Natural killer cell (primary cell): ENCODE data around the gene GFOD1. TPM values are rescaled to one million over a fixed set of nuclear protein-coding genes. Genes with fewer than 3 reads are reported as not detected.
A peak's percentile ranks its signal among the peaks of the same experiment; 100 is the strongest.

Experiments used
- ATAC-seq, 3 donors: fragments of 150-1000 bp in 2 of 3; fragments of 200-7000 bp in 1 of 3; cut with Tn5 transposase; 1 replicate in 1 of 3; 2 replicates in 2 of 3; pipeline ENCODE4 v1.10.0; 2021; ENCODE audit warnings: mild to moderate bottlenecking in 2 of 3, moderate library complexity in 2 of 3
- DNase-seq, 2 donors: peaks; one replicate each; pipeline versions ENCODE4 v3.0.0 to v3.0.0-alpha.2; 2013 to 2021; ENCODE audit warnings: mixed read lengths in 1 of 2
- H3K27ac ChIP-seq: one replicate; pipeline ENCODE4 v1.5.1; 2013; ENCODE audit warnings: mild to moderate bottlenecking, low read length
- H3K27me3 ChIP-seq: one replicate; pipeline ENCODE4 v1.6.1; 2013; ENCODE audit warnings: low read length; ENCODE audit not compliant: control insufficient read depth, insufficient read depth
- H3K36me3 ChIP-seq: one replicate; pipeline ENCODE4 v1.6.1; 2013; ENCODE audit warnings: low read length; ENCODE audit not compliant: control insufficient read depth, insufficient read depth
- H3K4me1 ChIP-seq: one replicate; pipeline ENCODE4 v1.6.1; 2013; ENCODE audit warnings: low read length; ENCODE audit not compliant: control insufficient read depth, insufficient read depth
- H3K4me3 ChIP-seq: one replicate; pipeline ENCODE4 v1.5.1; 2013; ENCODE audit warnings: low read length
- H3K9me3 ChIP-seq: one replicate; pipeline ENCODE4 v1.6.1; 2013; ENCODE audit warnings: low read length; ENCODE audit not compliant: control insufficient read depth, insufficient read depth
- H3K27ac Mint-ChIP-seq, 2 donors: one replicate each; pipeline ENCODE4 v1.8.0; 2022; ENCODE audit warnings: mild to moderate bottlenecking in 2 of 2, mixed read lengths in 2 of 2, moderate library complexity in 1 of 2
- H3K27me3 Mint-ChIP-seq, 2 donors: one replicate each; pipeline ENCODE4 v1.8.0; 2022; ENCODE audit warnings: low read depth in 2 of 2, mixed read lengths in 2 of 2
- H3K36me3 Mint-ChIP-seq: one replicate; pipeline ENCODE4 v1.8.0; 2022; ENCODE audit warnings: mixed read lengths
- H3K4me1 Mint-ChIP-seq, 2 donors: one replicate each; pipeline ENCODE4 v1.8.0; 2022; ENCODE audit warnings: mixed read lengths in 2 of 2
- H3K4me3 Mint-ChIP-seq: one replicate; pipeline ENCODE4 v1.8.0; 2022; ENCODE audit warnings: mild to moderate bottlenecking, moderate library complexity, mixed read lengths
- H3K9me3 Mint-ChIP-seq, 2 donors: one replicate each; pipeline ENCODE4 v1.8.0; 2022; ENCODE audit warnings: mixed read lengths in 2 of 2
- CTCF ChIP-seq: fragments of 200-600 bp; IDR thresholded peaks from one replicate; pipeline ENCODE4 v1.8.0; 2022; ENCODE audit warnings: antibody characterized with exemption
- WGBS: methylation state at CpG from one replicate; pipeline ENCODE4 v1.1.7; 2013; ENCODE audit warnings: missing lambda C conversion rate; ENCODE audit not compliant: insufficient coverage; 5-methylcytosine and 5-hydroxymethylcytosine counted together
- intact Hi-C: fragments of 100-400 bp; cut with micrococcal nuclease; formaldehyde crosslinking; loops from one replicate; pipeline ENCODE4 v1.14.2; 2022
- total RNA-seq, 4 donors: library from RNA; stranded (reverse); fragments of 120-200 nt in 1 of 4; gene quantifications; one replicate each; pipeline versions ENCODE4 v1.2.3 to v1.2.4, GENCODE V29; 2013 to 2022

GFOD1 gene
- total RNA-seq, 3 donors from 2014 or later (not counting 1 experiment from before 2014, with no cell fraction given): 59.7 to 74.5 (median 71.2) TPM

GRCh38 chr6:13367396-13367795 lies 120.0 kb downstream of the GFOD1 start:
- H3K36me3 Mint-ChIP-seq: no peaks in the 10 kb centered on the region
- 76% methylated on average over 3 of the region's 3 CpGs for WGBS
- no peaks in the 10 kb centered on the region for H3K9me3 Mint-ChIP-seq
- intact Hi-C loops: no loop called here
- no peak for TF ChIP-seq CTCF
- H3K27ac Mint-ChIP-seq: peak overlapping the region; percentile 27 to 62
- H3K4me3 Mint-ChIP-seq: no peak overlapping the region
- H3K27me3 ChIP-seq: no peaks in the 10 kb centered on the region
- no peak overlapping the region for H3K4me3 ChIP-seq
- no peaks in the 10 kb centered on the region for H3K27me3 Mint-ChIP-seq
- H3K36me3 ChIP-seq: peaks cover 23% of the 10 kb centered on the region
- no peak overlapping the region for H3K27ac ChIP-seq
- no peak for ATAC-seq
- no peaks in the 10 kb centered on the region for H3K9me3 ChIP-seq
- DNase-seq: no peak
- peaks cover 36 to 39% of the 10 kb centered on the region in 2 donors for H3K4me1 Mint-ChIP-seq
- H3K4me1 ChIP-seq: no peaks in the 10 kb centered on the region

GRCh38 chr6:13365320-13365719 lies 122.1 kb downstream of the GFOD1 start:
- Mint-ChIP-seq H3K4me1 (peaks cover 31 to 35% of the 10 kb centered on the region in 2 donors), H3K27me3 (no peaks in the 10 kb centered on the region), H3K36me3 (no peaks in the 10 kb centered on the region), H3K9me3 (no peaks in the 10 kb centered on the region), H3K4me3 (no peak overlapping the region), H3K27ac (no peak overlapping the region)
- Histone ChIP-seq H3K27ac (no peak overlapping the region), H3K4me1 (peaks cover 4% of the 10 kb centered on the region), H3K36me3 (peaks cover 24% of the 10 kb centered on the region), H3K9me3 (no peaks in the 10 kb centered on the region), H3K27me3 (no peaks in the 10 kb centered on the region), H3K4me3 (no peak overlapping the region)
- ATAC-seq: no peak
- no peak for DNase-seq
- 97% methylated on average over 34 of the region's 39 CpGs for WGBS
- no peak for TF ChIP-seq CTCF
- intact Hi-C loops: no loop called here

GRCh38 chr6:13364842-13365241 lies 122.6 kb downstream of the GFOD1 start:
- peaks cover 24% of the 10 kb centered on the region for H3K36me3 ChIP-seq
- no peaks in the 10 kb centered on the region for H3K27me3 ChIP-seq
- H3K9me3 Mint-ChIP-seq: no peaks in the 10 kb centered on the region
- DNase-seq: no peak
- TF ChIP-seq CTCF: no peak
- H3K4me3 ChIP-seq: no peak overlapping the region
- H3K27ac Mint-ChIP-seq: no peak overlapping the region
- WGBS: 95% methylated on average over 34 of the region's 34 CpGs
- ATAC-seq: no peak
- no peaks in the 10 kb centered on the region for H3K27me3 Mint-ChIP-seq
- intact Hi-C loops: no loop called here
- peaks cover 33% of the 10 kb centered on the region in 2 donors for H3K4me1 Mint-ChIP-seq
- H3K4me3 Mint-ChIP-seq: no peak overlapping the region
- no peak overlapping the region for H3K27ac ChIP-seq
- H3K36me3 Mint-ChIP-seq: no peaks in the 10 kb centered on the region
- peaks cover 4% of the 10 kb centered on the region for H3K4me1 ChIP-seq
- no peaks in the 10 kb centered on the region for H3K9me3 ChIP-seq

- Mint-ChIP-seq H3K36me3 (no peaks in the 10 kb centered on the region), H3K4me1 (peaks cover 29 to 35% of the 10 kb centered on the region in 2 donors), H3K27ac (peak overlapping the region in 1 of 2 donors; percentile 41), H3K4me3 (no peak overlapping the region), H3K9me3 (no peaks in the 10 kb centered on the region), H3K27me3 (no peaks in the 10 kb centered on the region)
- Histone ChIP-seq H3K4me3 (no peak overlapping the region), H3K27ac (no peak overlapping the region), H3K27me3 (no peaks in the 10 kb centered on the region), H3K9me3 (no peaks in the 10 kb centered on the region), H3K4me1 (peaks cover 9% of the 10 kb centered on the region), H3K36me3 (peaks cover 24% of the 10 kb centered on the region)
- no peak for TF ChIP-seq CTCF
- DNase-seq (no peak), ATAC-seq (no peak)
- intact Hi-C loops: no loop called here
- WGBS: 99% methylated on average over 5 of the region's 5 CpGs
These were observed 125.0 kb downstream of the GFOD1 start for GRCh38 chr6:13362412-13362811.
